CD4-positive, alpha-beta T cell treated with Interferon gamma for 1 hour (primary cell): ENCODE results near the gene KRTAP5-2.

Source experiments
- DNase-seq: peaks from one replicate; pipeline ENCODE4 v3.0.0-alpha.2; 2020

KRTAP5-2 gene

GRCh38 chr11:1565904-1566247 lies 32.2 kb downstream of the KRTAP5-2 start:
- no peak for DNase-seq

- no peak for DNase-seq
These were observed 32.8 kb downstream of the KRTAP5-2 start for GRCh38 chr11:1565173-1565903.

- no peak for DNase-seq
These were observed 33.4 kb downstream of the KRTAP5-2 start for GRCh38 chr11:1564535-1565172.

GRCh38 chr11:1563697-1564534 lies 34.2 kb downstream of the KRTAP5-2 start:
- DNase-seq, result no peak

- no peak for DNase-seq
These were observed 34.9 kb downstream of the KRTAP5-2 start for GRCh38 chr11:1563149-1563638.

- DNase-seq, result no peak
These were observed 35.5 kb downstream of the KRTAP5-2 start for GRCh38 chr11:1562469-1563148.

- DNase-seq, result no peak
These were observed 36.1 kb downstream of the KRTAP5-2 start for GRCh38 chr11:1561955-1562354.

- DNase-seq, result no peak
These were observed 36.8 kb downstream of the KRTAP5-2 start for GRCh38 chr11:1561266-1561665.

- DNase-seq, result no peak
These were observed 37.3 kb downstream of the KRTAP5-2 start for GRCh38 chr11:1560649-1561251.

GRCh38 chr11:1560002-1560648 lies 38.0 kb downstream of the KRTAP5-2 start:
- DNase-seq, result no peak

- DNase-seq, result no peak
These were observed 38.8 kb downstream of the KRTAP5-2 start for GRCh38 chr11:1559111-1559951.

GRCh38 chr11:1558775-1559110 lies 39.4 kb downstream of the KRTAP5-2 start:
- no peak for DNase-seq

- no peak for DNase-seq
These were observed 40.0 kb downstream of the KRTAP5-2 start for GRCh38 chr11:1557904-1558774.

- DNase-seq, result no peak
These were observed 40.8 kb downstream of the KRTAP5-2 start for GRCh38 chr11:1557051-1557884.

GRCh38 chr11:1556278-1556902 lies 41.7 kb downstream of the KRTAP5-2 start:
- no peak for DNase-seq

GRCh38 chr11:1555713-1556153 lies 42.4 kb downstream of the KRTAP5-2 start:
- no peak for DNase-seq

- no peak for DNase-seq
These were observed 42.9 kb downstream of the KRTAP5-2 start for GRCh38 chr11:1554981-1555712.
